ENCODE measurements around the gene ATG9B.
A peak's percentile ranks its signal among the peaks of the same experiment; 100 is the strongest.

DNA sequence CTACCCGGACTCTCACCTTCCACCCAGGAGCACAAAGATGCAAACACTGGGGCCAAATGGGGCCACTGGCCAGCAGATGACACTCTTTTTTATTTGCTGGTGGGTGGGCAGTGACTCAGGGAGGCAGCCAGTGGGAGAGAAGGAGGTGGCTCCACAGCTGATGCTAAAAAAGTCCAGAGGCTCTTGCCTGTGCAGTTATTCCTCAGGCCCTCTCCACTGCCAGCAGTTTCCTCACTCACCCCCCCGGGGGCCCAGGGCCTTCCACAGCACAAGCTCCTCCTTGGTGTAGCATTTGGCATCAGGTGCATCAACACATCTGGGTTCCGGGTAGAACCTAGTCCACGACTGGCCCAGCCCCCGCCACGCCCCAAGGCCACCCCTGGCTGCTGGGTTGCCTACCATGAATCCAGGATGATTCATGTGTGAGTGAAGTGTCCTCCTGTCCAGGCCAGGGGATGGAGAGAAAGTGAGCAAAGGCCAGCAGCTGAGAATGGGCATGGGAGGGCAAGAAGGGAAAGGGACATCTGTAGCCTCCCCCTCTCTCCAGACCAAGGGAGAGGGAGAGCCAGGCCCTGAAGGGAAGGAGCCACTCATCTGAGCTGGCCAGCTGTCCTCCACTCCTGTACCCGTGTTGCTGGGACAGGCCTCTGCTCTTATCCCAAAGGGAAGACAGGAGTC lies 44.4 kb downstream of the ATG9B start:
- peak; percentile 22 to 52 for TF ChIP-seq POLR2AphosphoS5 (IDR thresholded peaks at IDR 0.05)
- TF ChIP-seq, protein P1, sequence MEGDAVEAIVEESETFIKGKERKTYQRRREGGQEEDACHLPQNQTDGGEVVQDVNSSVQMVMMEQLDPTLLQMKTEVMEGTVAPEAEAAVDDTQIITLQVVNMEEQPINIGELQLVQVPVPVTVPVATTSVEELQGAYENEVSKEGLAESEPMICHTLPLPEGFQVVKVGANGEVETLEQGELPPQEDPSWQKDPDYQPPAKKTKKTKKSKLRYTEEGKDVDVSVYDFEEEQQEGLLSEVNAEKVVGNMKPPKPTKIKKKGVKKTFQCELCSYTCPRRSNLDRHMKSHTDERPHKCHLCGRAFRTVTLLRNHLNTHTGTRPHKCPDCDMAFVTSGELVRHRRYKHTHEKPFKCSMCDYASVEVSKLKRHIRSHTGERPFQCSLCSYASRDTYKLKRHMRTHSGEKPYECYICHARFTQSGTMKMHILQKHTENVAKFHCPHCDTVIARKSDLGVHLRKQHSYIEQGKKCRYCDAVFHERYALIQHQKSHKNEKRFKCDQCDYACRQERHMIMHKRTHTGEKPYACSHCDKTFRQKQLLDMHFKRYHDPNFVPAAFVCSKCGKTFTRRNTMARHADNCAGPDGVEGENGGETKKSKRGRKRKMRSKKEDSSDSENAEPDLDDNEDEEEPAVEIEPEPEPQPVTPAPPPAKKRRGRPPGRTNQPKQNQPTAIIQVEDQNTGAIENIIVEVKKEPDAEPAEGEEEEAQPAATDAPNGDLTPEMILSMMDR (IDR thresholded peaks at IDR 0.05): no peak

Measured in esophagus muscularis mucosa (tissue), 3 donors.